GM19455 (cell line): ENCODE results near the gene KCNK3.

Experiments
- ATAC-seq: cut with Tn5 transposase; IDR thresholded peaks from one replicate; pipeline ENCODE4 v1.9.1; 2021; ENCODE audit not compliant: unreplicated experiment

Gene KCNK3

GRCh38 chr2:26778507-26778906, 86.0 kb downstream of the KCNK3 start:
- ATAC-seq = no peak

GRCh38 chr2:26780203-26780760, 87.8 kb downstream of the KCNK3 start:
- no peak for ATAC-seq
